Measurements from ENCODE around the gene APEH.

GRCh38 chr3:49675912-49676311 lies 1.8 kb downstream of the APEH start:
- TF ChIP-seq YY1 (IDR thresholded peaks at IDR 0.05; ENCODE audit: insufficient read depth, insufficient read length) (no peak), SUZ12 (IDR thresholded peaks at IDR 0.05; ENCODE audit: extremely low read depth, insufficient read depth, insufficient read length) (no peak)

Data from NT2/D1 (cell line).